ENCODE measurements around the gene ACAA1. TPM values are rescaled to one million over a fixed set of nuclear protein-coding genes. Genes with fewer than 3 reads are reported as not detected.

The ACAA1 gene
- total and polyA plus RNA-seq, 2 experiments from 2014 or later, result 141 to 250 TPM

GRCh38 chr3:38114052-38114874, 22.7 kb downstream of the ACAA1 start:
- TF ChIP-seq EZH2phosphoT487 (IDR thresholded peaks at IDR 0.05; ENCODE audit: low read depth, severe bottlenecking, unreplicated experiment), result no peak
- TF ChIP-seq CTCF (IDR thresholded peaks at IDR 0.05; ENCODE audit: poor library complexity), result no peak
- TF ChIP-seq EZH2 (IDR thresholded peaks at IDR 0.05; ENCODE audit: borderline replicate concordance), result no peak
- H3K9me3 ChIP-seq (ENCODE audit: low read depth), result no peaks in the 10 kb centered on the region
- H3K79me2 ChIP-seq, result no peaks in the 10 kb centered on the region
- H3K4me2 ChIP-seq, result no peak overlapping the region
- no peaks in the 10 kb centered on the region for H3K4me1 ChIP-seq (ENCODE audit: insufficient read depth)
- 90% methylated on average over 12 of the region's 13 CpGs for WGBS (ENCODE audit: low lambda C conversion rate, missing lambda C conversion rate)
- no peak overlapping the region for H2AFZ ChIP-seq
- H3K4me3 ChIP-seq, result no peak overlapping the region
- no peak overlapping the region for H3K27ac ChIP-seq
- H3K27me3 ChIP-seq, result no peaks in the 10 kb centered on the region
- H4K20me1 ChIP-seq (ENCODE audit: insufficient read depth, poor library complexity, severe bottlenecking), result no peaks in the 10 kb centered on the region
- no peaks in the 10 kb centered on the region for H3K36me3 ChIP-seq (replicated peaks; ENCODE audit: insufficient read depth, low read depth)
- no peaks in the 10 kb centered on the region for H3K9me2 ChIP-seq (replicated peaks; ENCODE audit: insufficient read depth)
- no peak for DNase-seq (ENCODE audit: low spot score)

GRCh38 chr3:38112378-38112761, 24.6 kb downstream of the ACAA1 start:
- 89% methylated on average over 7 of the region's 7 CpGs for WGBS (ENCODE audit: low lambda C conversion rate, missing lambda C conversion rate)

GRCh38 chr3:38111696-38112377, 25.1 kb downstream of the ACAA1 start:
- H3K4me3 ChIP-seq, result no peak overlapping the region
- no peaks in the 10 kb centered on the region for H3K27me3 ChIP-seq
- no peak overlapping the region for H3K27ac ChIP-seq
- H4K20me1 ChIP-seq (ENCODE audit: insufficient read depth, poor library complexity, severe bottlenecking), result no peaks in the 10 kb centered on the region
- no peaks in the 10 kb centered on the region for H3K4me1 ChIP-seq (ENCODE audit: insufficient read depth)
- no peaks in the 10 kb centered on the region for H3K9me2 ChIP-seq (replicated peaks; ENCODE audit: insufficient read depth)
- no peak for DNase-seq (ENCODE audit: low spot score)
- H3K79me2 ChIP-seq, result no peaks in the 10 kb centered on the region
- H3K4me2 ChIP-seq, result no peak overlapping the region
- no peaks in the 10 kb centered on the region for H3K9me3 ChIP-seq (ENCODE audit: low read depth)
- no peaks in the 10 kb centered on the region for H3K36me3 ChIP-seq (replicated peaks; ENCODE audit: insufficient read depth, low read depth)
- no peak overlapping the region for H2AFZ ChIP-seq
- TF ChIP-seq EZH2phosphoT487 (IDR thresholded peaks at IDR 0.05; ENCODE audit: low read depth, severe bottlenecking, unreplicated experiment) (no peak), EZH2 (IDR thresholded peaks at IDR 0.05; ENCODE audit: borderline replicate concordance) (no peak), CTCF (IDR thresholded peaks at IDR 0.05; ENCODE audit: poor library complexity) (no peak)
- 92% methylated on average over 16 of the region's 16 CpGs for WGBS (ENCODE audit: low lambda C conversion rate, missing lambda C conversion rate)

More at GRCh38 chr3:38112378-38112761, 24.6 kb downstream of the ACAA1 start:
- Histone ChIP-seq H3K4me2 (no peak overlapping the region), H3K9me2 (replicated peaks; ENCODE audit: insufficient read depth) (no peaks in the 10 kb centered on the region), H3K27ac (no peak overlapping the region), H3K4me3 (no peak overlapping the region), H3K27me3 (no peaks in the 10 kb centered on the region), H4K20me1 (ENCODE audit: insufficient read depth, poor library complexity, severe bottlenecking) (no peaks in the 10 kb centered on the region), H3K9me3 (ENCODE audit: low read depth) (no peaks in the 10 kb centered on the region), H3K79me2 (no peaks in the 10 kb centered on the region), H3K36me3 (replicated peaks; ENCODE audit: insufficient read depth, low read depth) (no peaks in the 10 kb centered on the region), H3K4me1 (ENCODE audit: insufficient read depth) (no peaks in the 10 kb centered on the region), H2AFZ (no peak overlapping the region)
- DNase-seq (ENCODE audit: low spot score), result no peak
- TF ChIP-seq CTCF (IDR thresholded peaks at IDR 0.05; ENCODE audit: poor library complexity) (no peak), EZH2phosphoT487 (IDR thresholded peaks at IDR 0.05; ENCODE audit: low read depth, severe bottlenecking, unreplicated experiment) (no peak), EZH2 (IDR thresholded peaks at IDR 0.05; ENCODE audit: borderline replicate concordance) (no peak)
